Frontal cortex (tissue), 4 donors: Measurements from ENCODE around the gene AQP12A. TPM values are rescaled to one million over a fixed set of nuclear protein-coding genes. Genes with fewer than 3 reads are reported as not detected.

Source experiments
- DNase-seq, 2 donors: peaks; one replicate each; pipeline ENCODE4 v3.0.0; 2012; ENCODE audit warnings: low spot score in 2 of 2
- FAIRE-seq: peaks from 2 replicates; lab custom pipeline; 2012; peaks lifted over from hg19 to GRCh38; lab: Jason Lieb, UNC
- small RNA-seq: library from RNA; depleted of rRNA; stranded (forward); fragments of <200 nt; gene quantifications from one replicate; pipeline ENCODE3, GENCODE V24; 2014
- total RNA-seq: library from RNA; depleted of rRNA; stranded (reverse); fragments of >200 nt; gene quantifications from one replicate; pipeline ENCODE4 v1.2.3, GENCODE V29; 2014
- donor health status: control.
- donor health status: control.
- donor health status: control.

The AQP12A gene
- total RNA-seq, 1 donor from 2014 or later, result not detected

GRCh38 chr2:240732911-240733622, 41.4 kb downstream of the AQP12A start:
- DNase-seq (no peak), FAIRE-seq (no peak)

GRCh38 chr2:240733803-240734495, 42.3 kb downstream of the AQP12A start:
- FAIRE-seq (no peak), DNase-seq (no peak)

DNA sequence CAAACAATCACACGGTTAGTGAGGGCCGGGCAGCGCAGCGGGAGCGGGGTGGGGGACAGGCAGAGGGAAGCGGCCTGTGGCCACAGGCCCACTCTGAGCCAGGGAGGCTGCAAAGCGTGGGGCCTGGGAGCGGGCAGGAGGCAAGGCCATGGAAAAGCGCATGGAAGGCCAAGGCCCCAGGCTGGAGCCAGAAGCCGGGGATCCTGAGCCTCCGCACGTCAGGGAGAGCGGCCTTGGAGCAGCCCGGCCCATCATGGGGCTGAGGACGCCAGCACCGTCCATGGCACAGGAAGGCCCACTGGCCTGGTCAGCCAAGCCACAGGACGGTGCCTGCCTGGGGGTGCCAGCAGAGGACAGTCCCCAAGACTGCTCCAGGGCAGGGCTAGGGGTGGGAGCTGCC, 43.1 kb downstream of the AQP12A start:
- FAIRE-seq (no peak), DNase-seq (no peak)

- DNase-seq, result no peak
- FAIRE-seq, result no peak
These were observed 43.8 kb downstream of the AQP12A start for GRCh38 chr2:240735476-240735875.

DNA sequence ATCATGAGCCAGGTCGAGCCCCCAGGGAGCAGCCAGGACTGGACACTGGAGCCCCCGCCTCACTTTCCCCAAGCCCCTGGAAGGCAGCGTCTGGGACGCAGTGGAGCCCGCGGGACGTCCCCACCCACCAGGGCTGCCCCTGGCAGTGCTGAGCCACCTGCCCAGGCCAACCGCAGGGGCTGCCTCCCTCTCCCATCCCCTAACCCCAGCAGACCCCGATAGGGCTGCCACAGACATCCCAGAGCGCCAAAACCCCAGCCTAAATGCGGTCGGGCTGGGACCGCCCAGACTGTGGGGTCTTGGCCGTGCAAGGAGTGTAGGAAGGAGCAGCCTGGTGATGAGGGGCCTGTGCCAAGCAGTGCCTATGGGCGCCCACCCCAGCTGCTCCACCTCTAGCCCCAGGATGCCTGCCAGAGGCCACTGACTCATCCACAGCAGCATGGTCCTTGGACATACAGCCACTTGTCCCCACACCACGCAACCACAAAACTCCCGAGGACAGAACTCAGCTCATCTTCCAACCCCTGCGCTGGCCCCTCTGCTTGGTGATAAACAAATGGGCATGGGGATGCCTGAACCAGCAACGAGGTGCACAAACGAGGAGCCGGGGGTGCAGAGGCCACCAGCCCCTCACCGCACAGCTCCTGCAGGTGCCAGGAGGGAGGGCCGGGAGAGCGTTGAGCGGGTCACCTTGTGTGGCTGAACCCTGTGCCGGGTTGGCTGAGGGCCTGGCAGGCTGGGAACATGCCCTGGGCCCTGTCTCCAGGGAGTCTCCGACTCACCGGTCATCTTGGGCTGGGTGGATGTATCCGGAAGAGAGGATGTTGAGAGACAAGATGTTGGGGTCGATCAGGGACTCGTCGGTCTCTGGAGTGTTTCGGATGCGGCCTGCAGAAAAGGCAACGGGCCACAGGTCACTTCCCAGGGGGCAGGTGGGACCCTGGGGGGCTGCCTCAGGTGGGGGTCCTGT, 44.9 kb downstream of the AQP12A start:
- no peak for DNase-seq
- FAIRE-seq, result no peak

- no peak for DNase-seq
These were observed 45.8 kb downstream of the AQP12A start for GRCh38 chr2:240737512-240737911.

DNA sequence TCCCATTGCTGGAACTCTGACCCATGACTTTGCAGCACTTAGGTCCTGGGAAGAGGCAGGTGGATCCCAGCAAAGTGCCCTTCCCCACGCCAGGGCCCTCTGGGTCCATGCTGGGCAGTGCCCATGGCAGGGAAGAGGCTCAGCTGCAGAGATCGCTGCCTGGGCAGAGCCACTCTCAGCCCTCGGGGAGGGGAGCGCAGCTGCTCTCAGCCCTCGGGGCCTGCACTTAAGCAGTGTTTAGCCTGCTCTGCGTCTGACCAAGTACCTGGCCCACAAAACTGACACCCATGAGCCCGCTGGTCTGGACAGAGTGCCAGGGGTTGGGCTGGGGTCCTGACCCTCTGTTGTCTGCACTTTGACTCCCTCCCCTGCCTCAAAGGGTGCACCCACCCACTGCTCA, 46.3 kb downstream of the AQP12A start:
- FAIRE-seq (no peak), DNase-seq (no peak)

More at GRCh38 chr2:240737512-240737911, 45.8 kb downstream of the AQP12A start:
- no peak for FAIRE-seq

DNA sequence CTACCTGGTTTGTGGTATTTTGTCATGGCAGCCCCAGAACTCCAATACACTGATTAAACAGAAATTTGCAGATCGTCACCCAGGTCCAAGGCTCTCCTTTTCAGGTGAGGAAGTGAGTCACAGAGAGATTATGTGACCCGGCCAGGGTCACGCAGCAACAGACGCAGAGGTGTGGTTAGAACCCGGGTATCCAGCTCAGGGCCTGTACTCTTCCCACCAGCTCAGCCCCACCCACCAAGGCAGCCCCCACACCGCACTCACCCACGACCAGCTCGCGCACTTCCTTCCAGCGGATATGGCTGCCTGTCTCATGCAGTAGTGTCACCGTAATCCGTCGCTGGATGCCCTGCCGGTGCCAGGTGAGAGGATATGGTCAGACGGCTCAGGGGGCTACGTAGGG, 48.1 kb downstream of the AQP12A start:
- DNase-seq (no peak), FAIRE-seq (no peak)

- no peak for FAIRE-seq
- DNase-seq, result no peak
These were observed 49.4 kb downstream of the AQP12A start for GRCh38 chr2:240741091-240741490.

- DNase-seq (no peak), FAIRE-seq (no peak)
These were observed 51.0 kb downstream of the AQP12A start for GRCh38 chr2:240742602-240743095.

- FAIRE-seq (no peak), DNase-seq (no peak)
These were observed 53.8 kb downstream of the AQP12A start for GRCh38 chr2:240745456-240745855.

- no peak for FAIRE-seq
- no peak for DNase-seq
These were observed 54.3 kb downstream of the AQP12A start for GRCh38 chr2:240745962-240746361.

GRCh38 chr2:240746671-240747070, 55.0 kb downstream of the AQP12A start:
- FAIRE-seq, result no peak
- no peak for DNase-seq

- FAIRE-seq, result no peak
These were observed 55.6 kb downstream of the AQP12A start for GRCh38 chr2:240747256-240747655.

More at GRCh38 chr2:240747256-240747655, 55.6 kb downstream of the AQP12A start:
- no peak for DNase-seq

Small RNA genes within 50 kb of the gene (small RNA-seq; reads per million reads assigned to genes)
- gene AC011298.3, result not detected

Other genes starting within 250 kb of the AQP12A start
- gene ANKMY1, start 133.9 kb upstream of the AQP12A start, total RNA-seq, result 4.9 TPM
- gene DUSP28, start 131.5 kb upstream of the AQP12A start, total RNA-seq, result 9.8 TPM
- gene RNPEPL1, start 123.4 kb upstream of the AQP12A start, total RNA-seq, result 4.5 TPM
- gene CAPN10, start 105.1 kb upstream of the AQP12A start, total RNA-seq, result 30.6 TPM
- 0.41 TPM for gene GPR35, start 66.4 kb upstream of the AQP12A start, total RNA-seq
- not detected for gene AQP12B, start 9.0 kb upstream of the AQP12A start, total RNA-seq
- gene KIF1A, start 128.4 kb downstream of the AQP12A start, total RNA-seq, result 146 TPM
- not detected for gene AGXT, start 177.0 kb downstream of the AQP12A start, total RNA-seq
- not detected for gene MAB21L4, start 204.3 kb downstream of the AQP12A start, total RNA-seq
- not detected for gene CROCC2, start 214.5 kb downstream of the AQP12A start, total RNA-seq